DOHH2 (cell line): Measurements from ENCODE around the gene HOGA1.

Experiments used
- CTCF ChIP-seq: fragments of 200-600 bp; sonication (generic); IDR thresholded peaks from one replicate; pipeline ENCODE4 v1.5.1; 2014; ENCODE audit warnings: antibody characterized with exemption, mild to moderate bottlenecking, low read depth, low read length; ENCODE audit not compliant: poor library complexity, severe bottlenecking
- EZH2phosphoT487 ChIP-seq: fragments of 200-600 bp; sonication (generic); IDR thresholded peaks from 2 replicates; pipeline ENCODE4 v1.6.1; 2017; ENCODE audit warnings: borderline replicate concordance, mild to moderate bottlenecking, antibody characterized with exemption, low read length, moderate library complexity, mixed read lengths

DNA sequence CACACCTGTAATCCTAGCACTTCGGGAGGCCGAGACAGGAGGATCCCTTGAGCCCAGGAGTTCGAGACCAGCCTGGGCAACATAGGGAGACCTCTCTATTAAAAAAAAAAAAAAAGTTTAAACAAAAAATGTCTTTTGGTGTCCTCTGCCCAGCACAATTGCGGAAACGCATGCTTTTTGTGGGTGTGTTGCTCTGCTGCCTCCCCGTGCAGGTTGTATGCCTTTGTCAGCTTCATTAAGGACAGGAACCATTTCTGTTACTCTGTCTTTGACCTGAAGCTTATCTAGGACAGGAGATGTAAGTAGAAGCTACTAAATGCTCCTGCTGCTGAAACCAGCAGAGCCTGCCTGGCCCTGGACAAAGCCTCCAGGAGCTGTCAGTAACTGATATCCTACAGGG is 32.9 kb upstream of the HOGA1 start:
- TF ChIP-seq CTCF (no peak), EZH2phosphoT487 (no peak)
